OCI-LY7 (cell line): ENCODE measurements around the gene RELN. TPM values are rescaled to one million over a fixed set of nuclear protein-coding genes. Genes with fewer than 3 reads are reported as not detected.

ENCODE experiments used
- BruUV-seq: library from RNA; stranded (reverse); fragments of 400-500 nt; replicated peaks from 2 replicates; lab custom pipeline; 2021; lab: Mats Ljungman, UMichigan
- CTCF ChIA-PET: fragments of 300-600 bp; sonication (Branson Sonifier 250); formaldehyde crosslinking; loops from one replicate; lab custom pipeline; 2022; ENCODE audit warnings: antibody characterized with exemption; ENCODE audit not compliant: unreplicated experiment; lab: Charles Lee
- POLR2A ChIA-PET: fragments of 300-600 bp; sonication (Branson Sonifier 250); formaldehyde crosslinking; loops from one replicate; lab custom pipeline; 2022; ENCODE audit warnings: antibody characterized with exemption; lab: Charles Lee
- DNase-seq: peaks from one replicate; pipeline ENCODE4 v3.0.0-alpha.2; 2015; ENCODE audit warnings: low spot score
- H2AFZ ChIP-seq: fragments of 200-600 bp; sonication (generic), shearing (Covaris generic); 2 replicates; pipeline ENCODE4 v1.6.1; 2014; ENCODE audit warnings: mild to moderate bottlenecking, antibody characterized with exemption, low read length, moderate library complexity
- H3K27ac ChIP-seq: fragments of 200-600 bp; sonication (generic); 2 replicates; pipeline ENCODE4 v1.5.1; 2014; ENCODE audit warnings: mixed run types, low read depth, mild to moderate bottlenecking, moderate library complexity, low read length, inconsistent platforms; ENCODE audit not compliant: poor library complexity, severe bottlenecking
- H3K36me3 ChIP-seq: fragments of 200-600 bp; sonication (generic); 2 replicates; pipeline ENCODE4 v1.6.1; 2014; ENCODE audit warnings: mild to moderate bottlenecking, antibody characterized with exemption, low read length, moderate library complexity, mixed read lengths; ENCODE audit not compliant: insufficient read depth
- H3K4me1 ChIP-seq: fragments of 200-600 bp; sonication (generic); 2 replicates; pipeline ENCODE4 v1.5.1; 2014; ENCODE audit warnings: mild to moderate bottlenecking, low read length; ENCODE audit not compliant: insufficient read depth, poor library complexity, severe bottlenecking
- H3K4me2 ChIP-seq: fragments of 200-600 bp; sonication (generic); 2 replicates; pipeline ENCODE4 v1.6.1; 2014; ENCODE audit warnings: mild to moderate bottlenecking, low read length
- H3K4me3 ChIP-seq: fragments of 200-600 bp; sonication (generic); 2 replicates; pipeline ENCODE4 v1.5.1; 2014; ENCODE audit warnings: mild to moderate bottlenecking, low read depth, low read length; ENCODE audit not compliant: poor library complexity, severe bottlenecking
- H3K79me2 ChIP-seq: fragments of 200-600 bp; sonication (generic); 2 replicates; pipeline ENCODE4 v1.6.1; 2016; ENCODE audit warnings: low read depth, mild to moderate bottlenecking, low read length, moderate library complexity, mixed read lengths; ENCODE audit not compliant: insufficient read depth
- H3K9me2 ChIP-seq: fragments of 200-600 bp; sonication (generic); 2 replicates; pipeline ENCODE4 v1.6.1; 2016; ENCODE audit warnings: mild to moderate bottlenecking, low read length, mixed read lengths; ENCODE audit not compliant: insufficient read depth
- H3K9me3 ChIP-seq: fragments of 200-600 bp; sonication (generic); 2 replicates; pipeline ENCODE4 v1.6.1; 2014; ENCODE audit warnings: mild to moderate bottlenecking, mixed run types, low read length, mixed read lengths
- H4K20me1 ChIP-seq: fragments of 200-600 bp; sonication (generic); 2 replicates; pipeline ENCODE4 v1.6.1; 2014; ENCODE audit warnings: mild to moderate bottlenecking, antibody characterized with exemption, low read length, moderate library complexity, mixed read lengths; ENCODE audit not compliant: insufficient read depth
- EZH2phosphoT487 ChIP-seq: fragments of 200-600 bp; sonication (generic); IDR thresholded peaks from 2 replicates; pipeline ENCODE4 v1.6.1; 2018; ENCODE audit warnings: low read depth, borderline replicate concordance, mild to moderate bottlenecking, mixed run types, antibody characterized with exemption, low read length, moderate library complexity, mixed read lengths
- intact Hi-C: fragments of 100-400 bp; cut with micrococcal nuclease; formaldehyde crosslinking; loops from one replicate; pipeline ENCODE4 v1.10.0; 2022; ENCODE audit not compliant: unreplicated experiment
- total RNA-seq, 2 experiments: library from RNA; depleted of rRNA in 1 of 2; stranded (reverse); fragments of >200 nt in 1 of 2; shearing (Covaris generic) in 1 of 2; gene quantifications; 2 replicates each; pipeline ENCODE4 v1.2.3, GENCODE V29; 2014 to 2022
- TF ChIP-seq, protein P1 (sequence below): fragments of 200-600 bp; sonication (generic); conservative IDR thresholded peaks from 2 replicates; pipeline ENCODE4 v1.5.1; 2014; ENCODE audit warnings: mild to moderate bottlenecking, antibody characterized with exemption, low read length, moderate library complexity, mixed read lengths

Gene RELN
- total RNA-seq, 2 experiments from 2014 or later = not detected

DNA sequence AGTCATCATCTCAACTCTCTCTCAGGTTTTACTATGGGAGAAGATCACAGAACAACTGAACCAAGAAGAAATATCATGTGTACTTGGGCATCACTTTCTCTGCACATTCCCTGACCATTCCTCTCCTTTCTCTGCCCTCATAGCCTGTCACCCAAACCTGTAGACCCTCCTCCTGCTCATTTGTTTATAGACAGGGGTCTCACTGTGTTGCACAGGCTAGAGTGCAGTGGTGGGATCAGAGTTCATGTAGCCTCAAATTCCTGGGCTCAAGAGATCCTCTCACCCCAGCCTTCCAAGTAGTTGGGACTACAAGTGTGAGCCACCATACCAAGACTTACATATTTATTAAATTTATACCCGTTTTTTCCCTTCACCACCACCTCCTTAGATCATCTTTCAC lies 282.7 kb downstream of the RELN start:
- no peaks in the 10 kb centered on the region for H3K9me3 ChIP-seq
- DNase-seq = no peak
- no peaks in the 10 kb centered on the region for H3K4me1 ChIP-seq
- ChIA-PET CTCF (no interaction called here), POLR2A (no interaction called here)
- no TSS peak for BruUV-seq
- no peak overlapping the region for H2AFZ ChIP-seq
- no peak overlapping the region for H3K4me3 ChIP-seq
- no peaks in the 10 kb centered on the region for H3K79me2 ChIP-seq
- TF ChIP-seq, protein P1, sequence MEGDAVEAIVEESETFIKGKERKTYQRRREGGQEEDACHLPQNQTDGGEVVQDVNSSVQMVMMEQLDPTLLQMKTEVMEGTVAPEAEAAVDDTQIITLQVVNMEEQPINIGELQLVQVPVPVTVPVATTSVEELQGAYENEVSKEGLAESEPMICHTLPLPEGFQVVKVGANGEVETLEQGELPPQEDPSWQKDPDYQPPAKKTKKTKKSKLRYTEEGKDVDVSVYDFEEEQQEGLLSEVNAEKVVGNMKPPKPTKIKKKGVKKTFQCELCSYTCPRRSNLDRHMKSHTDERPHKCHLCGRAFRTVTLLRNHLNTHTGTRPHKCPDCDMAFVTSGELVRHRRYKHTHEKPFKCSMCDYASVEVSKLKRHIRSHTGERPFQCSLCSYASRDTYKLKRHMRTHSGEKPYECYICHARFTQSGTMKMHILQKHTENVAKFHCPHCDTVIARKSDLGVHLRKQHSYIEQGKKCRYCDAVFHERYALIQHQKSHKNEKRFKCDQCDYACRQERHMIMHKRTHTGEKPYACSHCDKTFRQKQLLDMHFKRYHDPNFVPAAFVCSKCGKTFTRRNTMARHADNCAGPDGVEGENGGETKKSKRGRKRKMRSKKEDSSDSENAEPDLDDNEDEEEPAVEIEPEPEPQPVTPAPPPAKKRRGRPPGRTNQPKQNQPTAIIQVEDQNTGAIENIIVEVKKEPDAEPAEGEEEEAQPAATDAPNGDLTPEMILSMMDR = no peak
- TF ChIP-seq EZH2phosphoT487 = no peak
- H3K4me2 ChIP-seq = no peak overlapping the region
- H3K36me3 ChIP-seq = no peaks in the 10 kb centered on the region
- H3K9me2 ChIP-seq = no peaks in the 10 kb centered on the region
- no peak overlapping the region for H3K27ac ChIP-seq
- intact Hi-C loops = no loop called here
- H4K20me1 ChIP-seq = no peaks in the 10 kb centered on the region

DNA sequence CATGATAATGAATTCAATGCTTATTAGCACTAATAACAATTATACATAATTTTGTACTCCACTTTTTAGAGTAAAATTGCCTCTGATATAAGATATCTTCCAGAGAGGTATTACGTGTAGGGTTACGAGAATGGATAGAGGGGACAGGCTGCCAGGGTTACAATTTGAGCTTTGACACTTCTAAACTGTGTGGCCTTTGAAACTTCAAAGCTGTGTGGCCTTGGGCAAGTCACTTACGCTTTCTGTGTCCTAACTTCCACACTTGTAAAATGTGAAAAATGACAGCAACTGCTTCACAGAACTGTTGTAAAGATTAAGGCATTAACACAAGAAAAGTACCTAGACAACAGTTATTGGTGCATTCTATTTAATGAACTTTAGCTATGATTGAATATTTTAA lies 283.9 kb downstream of the RELN start:
- Histone ChIP-seq H3K4me3 (no peak overlapping the region), H4K20me1 (no peaks in the 10 kb centered on the region), H2AFZ (no peak overlapping the region), H3K36me3 (no peaks in the 10 kb centered on the region), H3K4me1 (no peaks in the 10 kb centered on the region), H3K79me2 (no peaks in the 10 kb centered on the region), H3K9me2 (no peaks in the 10 kb centered on the region), H3K27ac (no peak overlapping the region), H3K9me3 (no peaks in the 10 kb centered on the region), H3K4me2 (no peak overlapping the region)
- BruUV-seq = no TSS peak
- DNase-seq = no peak
- ChIA-PET CTCF (no interaction called here), POLR2A (interaction anchor here (0.6 kb wide), 1 partner anchor 221 kb away, joined by 4 read pairs; no protein-coding TSS in a partner anchor)
- no peak for TF ChIP-seq EZH2phosphoT487
- TF ChIP-seq, protein P1 = no peak
- intact Hi-C loops = no loop called here

DNA sequence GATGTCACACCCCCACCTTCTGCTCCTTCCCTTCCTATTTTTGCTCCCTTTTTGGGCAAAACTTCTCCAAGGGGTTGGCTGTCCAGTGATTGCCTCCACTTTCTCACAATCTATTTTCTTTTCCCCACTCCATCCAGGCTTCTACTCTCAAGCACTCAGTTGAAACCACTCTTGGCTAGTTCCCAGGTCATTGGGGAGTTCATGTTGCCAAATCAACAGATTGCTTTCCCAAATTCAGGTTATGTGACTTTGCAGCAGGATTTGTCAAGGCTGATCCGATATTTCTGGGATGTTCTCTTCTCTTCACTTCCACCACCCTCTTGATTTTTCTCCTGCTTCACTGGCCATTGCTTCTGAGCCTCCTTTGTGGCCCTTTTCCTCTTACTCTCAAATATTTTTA lies 284.8 kb downstream of the RELN start:
- TF ChIP-seq, protein P1 = no peak
- no peak for TF ChIP-seq EZH2phosphoT487
- no peak overlapping the region for H3K4me2 ChIP-seq
- no peaks in the 10 kb centered on the region for H3K79me2 ChIP-seq
- no peak overlapping the region for H2AFZ ChIP-seq
- H3K4me1 ChIP-seq = no peaks in the 10 kb centered on the region
- H3K9me2 ChIP-seq = no peaks in the 10 kb centered on the region
- H3K27ac ChIP-seq = no peak overlapping the region
- intact Hi-C loops = no loop called here
- no peaks in the 10 kb centered on the region for H4K20me1 ChIP-seq
- ChIA-PET CTCF (no interaction called here), POLR2A (no interaction called here)
- no peak for DNase-seq
- no peaks in the 10 kb centered on the region for H3K36me3 ChIP-seq
- no peak overlapping the region for H3K4me3 ChIP-seq
- no peaks in the 10 kb centered on the region for H3K9me3 ChIP-seq
- no TSS peak for BruUV-seq
